Kidney glomerular epithelial cell (primary cell): ENCODE measurements around the gene CFAP20DC.
"Not testable (repeated sequence)": the region's sequence is repeated elsewhere in the genome, so short reads cannot be mapped to it uniquely, and the experiment has no call there.

Source experiments
- DNase-seq: peaks from one replicate; lab custom pipeline; 2025; lab: John Stamatoyannopoulos, UW

The CFAP20DC gene

DNA sequence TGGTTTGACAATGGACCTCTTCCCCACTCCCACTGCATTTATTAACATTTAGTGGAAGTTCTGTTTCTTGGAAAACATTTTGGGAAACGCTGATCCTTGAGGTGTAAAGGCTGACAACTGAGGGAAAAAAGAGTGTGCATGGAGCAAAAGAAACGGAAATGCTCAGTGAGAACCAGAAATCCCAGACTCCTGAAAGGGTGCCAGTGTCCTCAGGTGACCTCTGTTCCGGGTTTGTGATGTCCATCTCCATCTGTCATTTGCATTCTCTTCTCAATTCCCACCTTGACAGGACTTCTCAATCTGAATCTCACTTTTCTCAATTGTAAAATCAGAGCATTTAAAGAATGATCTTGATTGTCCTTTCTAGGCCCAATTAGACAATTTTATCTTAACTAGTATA lies 312.2 kb downstream of the CFAP20DC start:
- no peak for DNase-seq

DNA sequence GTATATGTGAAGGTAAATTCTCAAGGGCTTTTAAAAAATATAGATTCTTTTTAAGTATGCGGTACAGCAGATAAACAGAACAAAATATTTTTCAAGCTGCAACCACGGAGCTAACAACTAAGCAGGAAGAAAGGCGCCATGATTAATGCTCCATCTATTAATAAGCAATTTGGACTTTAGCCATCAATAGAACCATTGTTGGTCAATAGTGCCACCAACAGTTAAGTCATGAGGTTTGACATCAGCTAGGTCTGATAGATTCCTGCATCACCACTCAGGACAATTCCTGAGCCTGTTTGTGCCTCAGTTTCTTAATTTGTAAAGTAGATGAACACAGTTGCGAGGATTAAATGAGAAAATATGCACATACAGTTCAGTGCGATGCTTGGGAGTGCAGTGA lies 318.2 kb downstream of the CFAP20DC start:
- DNase-seq: no peak

DNA sequence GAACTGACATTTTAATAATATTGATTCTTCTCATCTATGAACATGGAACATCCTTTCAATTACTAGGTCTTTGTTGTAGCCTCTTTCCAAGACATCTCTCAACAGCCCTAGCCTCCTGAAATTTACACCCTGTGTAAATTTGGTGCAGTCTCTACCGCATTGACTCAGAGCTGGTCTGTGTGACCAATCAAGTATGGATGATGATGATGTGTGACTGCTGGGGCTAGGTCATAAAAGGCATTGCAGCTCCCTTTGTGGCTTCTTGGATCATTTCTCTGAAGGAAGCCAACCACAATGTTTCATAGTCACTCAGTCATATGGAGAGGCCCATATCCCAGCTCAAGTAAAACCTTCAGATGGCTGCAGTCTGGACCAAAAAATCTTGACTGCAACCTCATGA lies 321.1 kb downstream of the CFAP20DC start:
- no peak for DNase-seq

DNA sequence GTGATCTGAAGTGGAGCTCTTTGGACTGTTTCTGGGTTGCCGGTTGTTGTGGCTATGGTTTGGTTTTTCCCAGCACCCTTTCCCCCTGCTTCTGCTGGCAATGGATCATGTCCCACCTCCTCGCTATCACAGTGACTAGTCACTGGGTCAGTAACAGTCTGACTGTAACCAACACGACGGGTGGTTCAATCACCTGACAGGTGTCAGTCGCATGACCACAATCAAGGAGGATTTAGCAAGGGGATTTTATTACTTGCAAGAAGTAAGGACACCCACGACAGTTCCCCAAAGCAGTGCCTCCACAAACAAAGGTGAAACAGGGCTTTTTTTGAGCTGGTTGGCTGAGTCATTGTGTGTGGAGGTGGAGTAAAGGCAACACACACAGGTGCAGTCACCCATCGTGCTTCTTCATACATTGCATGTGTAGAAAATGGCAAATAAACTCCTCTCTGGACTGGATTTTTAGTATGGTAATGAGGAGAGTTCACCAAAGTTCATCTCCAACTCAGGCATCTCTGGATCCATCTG lies 324.4 kb downstream of the CFAP20DC start:
- no peak for DNase-seq

DNA sequence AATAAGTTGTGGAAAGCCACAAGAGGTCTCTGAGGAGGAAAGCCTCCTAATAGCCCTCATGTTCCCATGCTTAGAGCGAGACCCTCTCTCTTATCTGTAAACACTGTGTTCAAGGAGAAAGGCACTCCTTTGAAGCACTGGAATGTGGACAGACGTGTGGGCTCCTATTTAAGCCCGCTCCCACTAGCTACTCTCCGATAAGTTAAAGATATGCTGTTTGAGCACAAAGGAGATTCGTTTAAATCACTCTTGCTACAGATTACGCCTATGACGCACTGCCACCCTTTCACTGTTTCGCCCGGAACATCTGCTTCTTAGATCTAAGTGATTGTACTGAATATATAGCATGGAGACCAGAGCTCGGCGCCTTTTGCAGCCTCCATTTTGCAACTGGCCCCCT lies 325.5 kb downstream of the CFAP20DC start:
- DNase-seq: no peak

DNA sequence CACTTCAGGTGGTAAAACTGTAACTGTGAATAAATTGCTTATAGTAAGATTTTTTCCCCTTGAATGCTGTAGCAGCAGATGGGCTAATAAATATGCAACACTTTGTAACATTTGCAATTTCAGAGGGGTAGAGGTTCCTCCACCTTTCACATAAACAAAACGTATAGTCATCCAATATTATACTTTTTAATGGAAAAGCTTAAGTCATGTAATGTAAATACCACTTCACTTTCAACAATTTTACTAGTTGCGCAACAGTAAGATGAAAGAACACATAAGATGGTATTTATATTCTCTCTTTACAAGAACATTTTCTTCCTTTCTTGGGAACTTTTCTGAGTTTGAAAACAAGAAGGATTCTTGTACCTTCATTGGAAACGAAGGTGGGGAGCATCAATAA lies 326.7 kb downstream of the CFAP20DC start:
- no peak for DNase-seq

DNA sequence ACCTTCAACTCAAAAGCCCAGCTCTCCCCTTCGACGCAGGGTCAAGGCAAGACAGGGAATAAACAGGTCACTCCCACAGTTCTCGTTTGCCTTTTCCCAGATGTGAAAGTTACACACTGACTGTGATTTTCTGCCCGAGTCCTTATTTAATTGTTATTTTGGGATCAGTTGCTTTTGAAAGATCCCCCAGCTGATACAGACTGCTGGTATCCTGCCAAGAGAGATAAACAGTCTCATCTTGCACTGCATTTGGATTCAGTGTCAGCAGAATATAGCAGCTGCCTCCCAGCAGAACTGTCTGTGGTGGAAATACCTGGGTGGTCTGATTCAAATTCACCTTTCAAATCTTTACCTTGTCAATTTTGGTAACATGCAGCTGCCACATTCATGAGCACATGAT lies 327.3 kb downstream of the CFAP20DC start:
- no peak for DNase-seq

DNA sequence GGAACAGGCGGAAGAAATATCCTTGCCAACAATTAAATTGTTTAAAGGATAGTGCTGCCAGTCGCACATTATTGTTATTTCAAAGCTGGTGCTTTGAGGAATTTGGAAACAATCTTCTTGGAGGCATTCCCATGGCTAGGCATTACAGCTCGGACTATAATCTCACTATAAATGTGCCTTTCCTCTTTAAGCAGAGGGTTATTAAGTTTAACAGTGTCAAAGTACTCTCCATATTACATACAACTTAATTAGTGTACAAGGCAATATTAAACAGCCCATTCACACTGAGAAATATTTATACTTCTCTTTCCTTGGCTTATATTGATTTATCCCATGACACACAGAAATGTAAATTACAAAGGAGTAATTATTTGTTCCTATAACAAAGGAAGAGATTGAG lies 329.3 kb downstream of the CFAP20DC start:
- DNase-seq: no peak

DNA sequence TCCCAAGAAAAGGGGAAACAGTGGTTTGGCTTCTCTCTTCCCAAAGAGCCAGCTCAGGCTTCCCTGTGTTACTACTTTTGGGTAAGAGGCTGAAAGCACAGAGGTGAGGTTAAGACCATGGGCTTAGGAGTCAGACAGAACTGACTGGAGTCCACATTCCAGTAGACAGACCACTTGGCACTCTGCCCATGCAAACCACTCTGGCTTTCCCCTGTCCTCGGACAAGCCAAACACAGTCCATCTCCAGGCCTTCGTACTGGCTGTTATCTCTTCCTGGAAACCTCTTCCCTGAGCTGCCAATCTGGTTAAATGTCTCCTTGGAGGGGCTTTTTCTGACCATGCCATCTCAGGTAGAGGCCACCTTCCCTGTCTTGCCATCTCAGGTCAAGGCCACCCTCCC lies 330.1 kb downstream of the CFAP20DC start:
- no peak for DNase-seq

DNA sequence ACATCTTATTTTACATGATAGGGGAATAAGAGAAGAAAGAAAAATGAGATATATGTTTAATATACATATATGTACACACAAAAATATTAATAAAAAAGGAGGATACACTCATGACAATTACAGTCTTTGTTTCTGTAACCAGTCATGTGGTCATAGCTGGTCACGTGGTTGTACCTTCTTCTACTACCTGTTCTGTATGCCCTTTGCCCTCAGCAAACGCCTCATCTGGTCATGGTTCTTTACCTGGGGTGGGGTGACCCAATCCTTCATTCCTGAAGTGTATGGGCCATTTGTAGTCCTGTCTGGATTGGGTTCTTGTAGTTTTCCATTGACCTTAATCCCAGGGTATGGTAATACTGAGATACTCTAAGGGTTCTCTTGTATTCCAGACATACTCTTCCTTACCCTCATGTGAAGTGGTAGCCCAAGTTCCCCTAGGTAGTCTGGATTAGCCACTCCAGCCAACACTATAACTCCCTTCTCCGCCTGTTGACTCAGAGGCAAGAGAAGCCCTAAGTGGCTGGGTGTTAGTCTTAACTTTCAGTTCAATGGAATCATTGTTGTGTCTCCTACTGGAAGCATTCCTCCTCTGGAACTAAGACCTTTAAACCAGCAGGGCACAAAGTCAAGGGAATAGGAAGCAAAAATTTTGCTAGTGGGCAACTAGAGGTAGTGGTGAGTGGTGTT lies 336.0 kb downstream of the CFAP20DC start:
- DNase-seq: no peak

DNA sequence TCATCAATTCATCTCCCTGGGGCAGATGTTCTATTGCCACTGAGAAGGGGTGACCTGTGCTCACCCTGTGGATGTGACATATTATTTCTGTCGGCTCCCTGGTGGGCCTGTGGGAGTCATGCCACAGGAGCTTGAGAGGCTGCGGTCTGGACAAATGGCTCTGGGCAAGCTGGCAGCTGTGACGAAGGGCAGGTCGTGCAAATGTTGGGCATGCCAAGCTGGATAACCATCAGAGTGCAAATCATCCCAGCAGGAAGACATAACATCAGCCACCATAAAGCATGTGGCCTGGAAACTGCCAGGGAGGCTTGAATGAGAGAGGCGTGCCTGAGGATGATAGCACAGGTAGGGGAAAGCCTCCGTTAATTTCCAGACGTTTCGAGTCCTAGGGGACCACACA lies 338.0 kb downstream of the CFAP20DC start:
- no peak for DNase-seq

DNA sequence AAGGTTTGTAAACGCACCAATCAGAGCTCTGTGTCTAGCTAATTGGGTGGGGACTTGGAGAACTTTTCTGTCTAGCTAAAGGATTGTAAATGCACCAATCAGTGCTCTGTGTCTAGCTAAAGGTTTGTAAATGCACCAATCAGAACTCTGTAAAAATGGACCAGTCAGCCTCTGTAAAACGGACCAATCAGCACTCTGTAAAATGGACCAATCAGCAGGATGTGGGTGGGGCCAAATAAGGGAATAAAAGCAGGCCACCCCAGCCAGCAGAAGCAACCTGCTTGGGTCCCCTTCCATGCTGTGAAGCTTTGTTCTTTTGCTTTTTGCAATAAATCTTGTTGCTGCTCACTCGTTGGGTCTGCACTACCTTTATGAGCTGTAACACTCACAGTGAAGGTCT lies 340.8 kb downstream of the CFAP20DC start:
- not testable (repeated sequence) for DNase-seq

DNA sequence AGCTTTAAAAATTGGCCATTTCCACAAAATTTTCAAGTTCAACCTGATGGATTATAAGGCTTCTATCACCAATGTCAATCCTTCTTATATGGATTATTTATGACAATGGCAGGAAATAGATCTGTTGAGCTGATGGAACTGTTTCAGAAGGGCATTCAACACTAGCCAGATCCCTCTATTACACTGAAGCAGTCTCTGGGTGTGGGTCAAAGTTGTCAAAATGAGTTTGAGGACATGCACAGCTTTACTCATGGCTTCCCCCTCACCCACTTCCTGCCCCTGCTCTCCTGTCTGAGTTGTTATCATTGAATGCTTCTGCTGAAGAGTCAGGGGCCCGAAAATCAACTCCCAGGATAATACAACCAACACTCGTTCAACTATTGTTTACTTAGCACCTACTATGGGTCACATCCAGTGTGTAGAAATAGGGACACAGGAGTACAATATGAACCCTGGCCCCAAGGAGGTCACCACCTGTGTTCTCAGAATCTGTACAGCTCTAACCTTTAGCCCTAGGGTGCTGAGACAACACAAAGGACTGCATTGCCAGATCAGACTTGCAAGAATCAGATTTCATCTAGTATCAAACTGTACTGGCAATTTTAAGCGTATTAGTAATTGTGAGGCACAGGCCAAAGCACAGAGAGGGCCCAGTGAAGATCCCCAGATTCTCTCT lies 341.6 kb downstream of the CFAP20DC start:
- no peak for DNase-seq

DNA sequence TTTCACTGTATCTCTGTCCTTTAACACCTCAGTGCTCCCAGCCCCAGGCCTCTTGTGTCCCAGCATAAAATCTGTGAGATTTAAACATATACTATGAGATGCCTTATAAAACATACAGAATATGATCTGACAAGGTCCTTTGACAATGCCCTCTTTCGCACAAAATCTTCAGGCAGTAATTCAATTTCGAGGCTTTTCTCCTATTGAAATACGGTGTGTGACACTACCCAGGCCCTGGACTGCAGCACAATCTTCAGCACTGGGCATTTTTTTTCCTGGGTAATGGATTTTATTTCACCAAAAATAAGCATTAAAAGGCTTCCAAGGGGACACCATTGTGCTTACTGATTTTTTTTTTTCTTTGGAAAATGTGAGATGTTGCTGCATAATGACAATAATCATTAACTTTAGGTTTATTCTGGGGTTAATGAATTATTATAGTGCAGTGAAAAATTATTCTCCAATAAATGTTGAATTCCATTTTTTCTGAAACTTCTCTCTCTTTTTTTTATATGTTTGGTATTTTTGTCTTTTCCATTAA lies 342.4 kb downstream of the CFAP20DC start:
- DNase-seq: no peak

DNA sequence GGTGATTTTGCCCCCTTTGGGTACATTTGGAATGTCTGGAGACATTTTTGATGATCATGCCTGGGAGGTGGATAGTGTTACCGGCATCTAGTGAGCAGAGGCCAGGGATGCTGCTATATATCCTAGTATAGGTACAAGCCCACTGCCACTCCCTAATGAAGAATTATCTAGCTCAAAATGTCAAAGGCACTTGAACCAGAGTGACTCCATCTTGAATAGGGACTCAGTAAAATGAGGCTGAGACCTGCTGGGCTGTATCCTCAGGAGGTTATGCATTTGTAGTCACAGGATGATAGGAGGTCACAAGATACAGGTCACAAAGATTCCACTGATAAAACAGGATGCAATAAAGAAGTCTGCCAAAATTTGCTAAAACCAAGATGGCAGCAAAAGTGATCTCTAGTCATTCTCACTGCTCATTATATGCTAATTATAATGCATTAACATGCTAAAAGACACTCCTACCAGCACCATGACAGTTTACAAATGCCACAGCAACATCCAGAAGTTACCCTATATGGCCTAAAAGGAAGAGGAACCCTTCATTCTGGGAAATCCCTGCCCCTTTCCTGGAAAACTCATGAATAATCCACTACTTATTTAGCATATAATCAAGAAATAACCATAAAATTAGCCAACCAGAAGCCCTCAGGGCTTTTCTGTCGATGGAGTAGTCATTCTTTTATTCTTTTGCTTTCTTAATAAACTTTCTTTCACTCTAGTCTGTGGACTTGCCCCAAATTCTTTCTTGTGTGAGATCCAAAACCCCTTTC lies 343.2 kb downstream of the CFAP20DC start:
- no peak for DNase-seq

DNA sequence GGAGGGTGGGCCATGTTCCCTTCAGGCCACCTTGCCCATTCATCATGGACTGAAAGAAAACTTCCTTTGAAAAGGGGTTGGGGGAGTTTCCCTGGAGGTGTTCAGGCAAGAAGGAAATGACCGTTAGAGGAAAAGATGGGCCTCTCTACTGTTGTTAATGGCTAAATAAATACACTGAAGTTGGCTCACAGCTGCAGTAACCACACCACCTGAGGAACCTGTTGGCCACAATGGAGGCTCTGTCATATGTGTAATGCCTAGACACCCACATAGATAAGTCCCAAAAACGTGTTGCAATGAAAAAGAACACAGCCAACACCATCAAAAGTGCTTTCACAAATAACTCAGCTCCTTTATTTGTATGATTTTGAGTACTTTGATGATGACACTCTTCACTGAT lies 345.1 kb downstream of the CFAP20DC start:
- DNase-seq: no peak

DNA sequence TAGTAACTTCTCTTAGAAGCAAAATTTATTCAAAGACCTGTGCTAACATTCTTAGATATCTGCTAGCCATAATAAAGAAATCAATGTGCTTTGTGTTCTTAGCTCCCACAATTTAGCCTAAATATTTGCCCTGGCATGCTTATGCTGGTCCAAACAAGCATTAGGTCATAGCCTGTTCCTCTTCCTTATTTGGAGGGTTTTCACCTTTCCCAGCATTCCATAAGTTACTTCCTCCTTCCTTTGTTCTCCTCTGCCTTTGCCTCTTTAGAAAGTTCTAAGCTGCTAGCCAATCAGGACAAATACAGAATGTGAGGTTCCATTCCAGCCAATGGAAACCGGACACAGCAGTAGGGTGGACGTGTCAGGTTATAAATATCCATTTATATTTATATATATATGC lies 345.5 kb downstream of the CFAP20DC start:
- DNase-seq: not testable (repeated sequence)

DNA sequence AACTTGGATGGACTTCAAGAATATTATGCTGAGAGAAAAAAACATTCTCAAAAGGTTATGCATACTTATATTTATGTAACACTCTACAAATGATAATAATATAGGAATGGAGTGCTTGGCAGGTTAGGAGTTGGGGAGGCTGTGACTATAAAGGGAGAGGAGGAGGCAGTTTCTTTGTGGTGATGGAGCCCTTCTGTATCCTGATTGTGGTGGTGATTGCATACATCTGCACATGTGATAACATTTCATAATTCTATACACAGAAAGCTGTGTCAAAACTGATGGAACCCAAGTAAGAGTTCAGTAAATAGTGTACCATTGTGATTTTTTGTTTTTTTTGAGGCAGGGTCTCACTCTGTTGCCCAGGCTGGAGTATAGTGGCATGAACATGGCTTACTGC lies 351.6 kb downstream of the CFAP20DC start:
- DNase-seq: no peak

DNA sequence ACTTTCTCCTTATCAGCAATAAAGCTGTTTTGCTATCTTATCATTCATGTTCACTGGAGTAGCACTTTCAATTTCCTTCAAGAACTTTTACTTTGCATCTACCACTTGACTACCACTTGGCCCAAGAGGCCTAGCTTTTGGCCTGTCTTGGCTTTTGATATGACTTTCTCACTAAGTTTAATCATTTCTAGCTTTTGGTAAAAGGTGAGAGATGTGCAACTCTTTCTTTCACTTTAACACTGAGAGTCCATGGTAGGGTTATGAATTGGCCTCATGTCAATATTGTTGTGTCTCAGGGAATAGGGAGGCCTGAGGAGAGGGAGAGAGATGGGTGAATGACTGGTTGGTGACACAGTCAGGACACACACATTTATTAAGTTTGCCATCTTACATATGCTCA lies 352.3 kb downstream of the CFAP20DC start:
- DNase-seq: no peak

DNA sequence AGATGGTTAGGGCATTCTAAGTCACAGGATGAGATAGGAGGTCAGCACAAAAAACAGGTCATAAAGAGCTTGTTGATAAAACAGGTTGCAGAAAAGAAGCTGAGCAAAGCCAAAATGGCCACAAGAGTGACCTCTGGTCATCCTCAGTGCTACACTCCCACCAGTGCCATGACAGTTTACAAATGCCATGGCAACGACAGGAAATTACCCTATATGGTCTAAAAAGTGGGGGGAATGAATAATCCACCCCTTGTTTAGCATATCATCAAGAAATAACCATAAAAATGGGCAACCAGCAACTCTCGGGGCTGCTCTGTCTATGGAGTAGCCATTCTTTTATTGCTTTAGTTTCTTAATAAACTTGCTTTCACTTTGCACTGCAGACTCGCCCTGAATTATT lies 353.0 kb downstream of the CFAP20DC start:
- not testable (repeated sequence) for DNase-seq

DNA sequence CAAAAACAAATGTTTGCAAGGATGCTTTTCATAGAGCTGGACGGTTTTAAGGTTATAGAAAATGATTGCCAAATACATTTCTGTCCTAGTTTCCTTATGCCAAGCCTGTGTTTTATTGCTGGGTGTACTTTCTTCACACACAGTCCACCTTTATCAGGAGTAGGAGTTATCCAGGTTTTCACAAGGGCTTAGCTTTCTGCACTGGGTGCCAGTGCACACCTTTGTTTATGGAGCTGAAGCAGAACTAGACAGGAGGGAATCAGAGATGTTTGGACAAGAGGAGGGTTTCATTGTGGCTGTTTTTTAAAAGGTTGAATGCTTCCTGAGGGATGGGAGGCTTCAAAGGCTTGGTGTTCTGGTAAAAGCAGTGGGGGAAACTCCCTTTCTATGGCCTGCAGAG lies 353.7 kb downstream of the CFAP20DC start:
- no peak for DNase-seq

DNA sequence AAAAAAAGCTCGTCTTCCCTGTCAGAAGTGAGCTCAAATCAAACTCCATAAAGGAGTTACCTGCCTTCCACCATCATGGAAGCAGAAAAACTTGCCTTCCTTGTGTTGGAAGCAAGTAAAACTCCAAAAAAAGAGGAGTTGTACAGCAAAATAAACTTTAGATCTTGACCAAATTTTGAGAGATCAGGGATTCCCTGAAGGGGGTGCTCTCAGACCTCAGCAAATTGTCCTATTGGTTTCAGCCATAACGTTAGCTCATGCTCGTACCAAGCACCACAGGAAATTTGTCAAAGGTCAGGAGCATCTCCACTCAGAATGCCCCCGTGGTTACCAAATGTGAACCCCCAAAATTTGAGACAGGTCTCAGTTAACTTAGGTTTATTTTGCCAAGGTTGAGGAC lies 354.5 kb downstream of the CFAP20DC start:
- DNase-seq: not testable (repeated sequence)
